H1 (cell line): Measurements from ENCODE around the gene TMEM232. TPM values are rescaled to one million over a fixed set of nuclear protein-coding genes. Genes with fewer than 3 reads are reported as not detected.

ENCODE experiments used
- CTCF ChIA-PET: fragments of 300-600 bp; sonication (Branson Sonifier 250); formaldehyde crosslinking; loops from one replicate; lab custom pipeline; 2021; ENCODE audit not compliant: partially characterized antibody; lab: Charles Lee
- POLR2A ChIA-PET: fragments of 300-600 bp; sonication (Branson Sonifier 250); formaldehyde crosslinking; loops from one replicate; lab custom pipeline; 2021; ENCODE audit warnings: inconsistent platforms; ENCODE audit not compliant: partially characterized antibody; lab: Charles Lee
- DNase-seq, 2 experiments: peaks; one replicate each; pipeline versions ENCODE4 v3.0.0 to v3.0.0-alpha.2; 2010 to 2022; ENCODE audit warnings: low spot score in 2 of 2, low read depth in 1 of 2, mixed read lengths in 1 of 2
- FAIRE-seq: peaks from 2 replicates; lab custom pipeline; 2011; peaks lifted over from hg19 to GRCh38; lab: Jason Lieb, UNC
- H2AFZ ChIP-seq: 2 replicates; pipeline ENCODE4 v1.8.1; 2012; ENCODE audit warnings: low read length, inconsistent platforms
- H2AK5ac ChIP-seq: 2 replicates; pipeline ENCODE4 v1.6.1; 2013; ENCODE audit warnings: low read depth, low read length
- H2BK120ac ChIP-seq: replicated peaks from 2 replicates; pipeline ENCODE3; 2013; ENCODE audit warnings: low read depth, low read length, inconsistent platforms
- H2BK12ac ChIP-seq: 2 replicates; pipeline ENCODE4 v1.6.1; 2013; ENCODE audit warnings: low read depth, low read length
- H2BK15ac ChIP-seq: 2 replicates; pipeline ENCODE4 v1.6.1; 2013; ENCODE audit warnings: low read length
- H2BK20ac ChIP-seq: 2 replicates; pipeline ENCODE4 v1.6.1; 2013; ENCODE audit warnings: low read length
- H2BK5ac ChIP-seq: 2 replicates; pipeline ENCODE4 v1.6.1; 2013; ENCODE audit warnings: low read depth, low read length
- H3K14ac ChIP-seq: 2 replicates; pipeline ENCODE4 v1.6.1; 2013; ENCODE audit warnings: inconsistent platforms; ENCODE audit not compliant: insufficient read length
- H3K18ac ChIP-seq: 2 replicates; pipeline ENCODE4 v1.6.1; 2013; ENCODE audit warnings: low read length; ENCODE audit errors: extremely low read depth
- H3K23ac ChIP-seq: 2 replicates; pipeline ENCODE4 v1.6.1; 2013; ENCODE audit warnings: inconsistent platforms; ENCODE audit not compliant: insufficient read length
- H3K23me2 ChIP-seq: 2 replicates; pipeline ENCODE4 v1.6.1; 2013; ENCODE audit warnings: low read depth, low read length
- H3K27ac ChIP-seq: 2 replicates; pipeline ENCODE4 v1.6.1; 2011; ENCODE audit warnings: low read depth, low read length, inconsistent platforms
- H3K27me3 ChIP-seq, 4 experiments: replicated peaks in 1 of 4; 1 replicate in 1 of 4; 2 replicates in 3 of 4; pipeline versions ENCODE4 v1.6.1 to v1.8.1; 2011 to 2013; ENCODE audit warnings: low read length in 3 of 4, mild to moderate bottlenecking in 3 of 4, inconsistent platforms in 2 of 4, mixed read lengths in 2 of 4, moderate library complexity in 1 of 4; ENCODE audit not compliant: control insufficient read depth in 3 of 4, insufficient read depth in 3 of 4; ENCODE audit errors: extremely low read depth in 1 of 4
- H3K36me3 ChIP-seq, 4 experiments: 2 replicates each; pipeline versions ENCODE4 v1.6.1 to v1.8.1; 2011 to 2013; ENCODE audit warnings: mild to moderate bottlenecking in 4 of 4, low read length in 3 of 4, moderate library complexity in 2 of 4, control low read depth in 1 of 4, inconsistent platforms in 1 of 4; ENCODE audit not compliant: insufficient read depth in 4 of 4, control insufficient read depth in 2 of 4
- H3K4ac ChIP-seq: replicated peaks from 2 replicates; pipeline ENCODE3; 2013; ENCODE audit warnings: low read length, low read depth, mixed read lengths, inconsistent platforms; ENCODE audit not compliant: insufficient read length
- H3K4me1 ChIP-seq, 4 experiments: replicated peaks in 1 of 4; 1 replicate in 1 of 4; 2 replicates in 3 of 4; pipeline versions ENCODE4 v1.6.1 to v1.8.1; 2011 to 2013; ENCODE audit warnings: low read length in 3 of 4, inconsistent platforms in 2 of 4, mixed read lengths in 1 of 4; ENCODE audit not compliant: insufficient read depth in 4 of 4, control insufficient read depth in 3 of 4
- H3K4me2 ChIP-seq, 2 experiments: 2 replicates each; pipeline versions ENCODE4 v1.6.1 to v1.8.1; 2011 to 2013; ENCODE audit warnings: low read depth in 2 of 2, low read length in 2 of 2, control low read depth in 1 of 2, inconsistent platforms in 1 of 2, mild to moderate bottlenecking in 1 of 2; ENCODE audit not compliant: insufficient read depth in 1 of 2
- H3K4me3 ChIP-seq, 4 experiments: fragments of 200-600, 300-600 bp in 1 of 4; sonication (generic), shearing (Covaris generic), sonication (Bioruptor Twin) in 1 of 4; 2 replicates each; pipeline versions ENCODE4 v1.5.1 to v1.8.1; 2011 to 2016; ENCODE audit warnings: low read length in 4 of 4, low read depth in 3 of 4, control low read depth in 2 of 4, inconsistent platforms in 2 of 4, mild to moderate bottlenecking in 2 of 4, mixed read lengths in 1 of 4, moderate library complexity in 1 of 4; ENCODE audit not compliant: insufficient read depth in 2 of 4; ENCODE audit errors: extremely low read depth in 1 of 4
- H3K56ac ChIP-seq: replicated peaks from 2 replicates; pipeline ENCODE3; 2013; ENCODE audit warnings: low read depth, mild to moderate bottlenecking, mixed read lengths, low read length, inconsistent platforms; ENCODE audit not compliant: insufficient read length
- H3K79me1 ChIP-seq: 2 replicates; pipeline ENCODE4 v1.6.1; 2013; ENCODE audit warnings: low read depth, low read length, control low read depth
- H3K79me2 ChIP-seq, 2 experiments: 2 replicates each; pipeline versions ENCODE4 v1.6.1 to v1.8.1; 2012 to 2013; ENCODE audit warnings: low read length in 2 of 2, mild to moderate bottlenecking in 2 of 2, inconsistent platforms in 1 of 2; ENCODE audit not compliant: insufficient read depth in 2 of 2, control insufficient read depth in 1 of 2
- H3K9ac ChIP-seq, 4 experiments: replicated peaks in 1 of 4; 1 replicate in 1 of 4; 2 replicates in 3 of 4; pipeline versions ENCODE4 v1.6.1 to v1.8.1; 2011 to 2013; ENCODE audit warnings: low read depth in 3 of 4, low read length in 3 of 4, control low read depth in 2 of 4, mild to moderate bottlenecking in 2 of 4, moderate library complexity in 2 of 4, inconsistent platforms in 1 of 4; ENCODE audit errors: extremely low read depth in 1 of 4
- H3K9me3 ChIP-seq, 2 experiments: 2 replicates each; pipeline versions ENCODE4 v1.6.1 to v1.8.1; 2012 to 2013; ENCODE audit warnings: mild to moderate bottlenecking in 2 of 2, moderate library complexity in 2 of 2, control low read depth in 1 of 2, inconsistent platforms in 1 of 2, low read depth in 1 of 2, low read length in 1 of 2, mixed read lengths in 1 of 2; ENCODE audit not compliant: insufficient read depth in 2 of 2
- H4K20me1 ChIP-seq, 2 experiments: replicated peaks in 1 of 2; 2 replicates each; pipeline versions ENCODE3 to v1.8.1; 2011 to 2013; ENCODE audit warnings: inconsistent platforms in 2 of 2, low read length in 2 of 2, mild to moderate bottlenecking in 1 of 2; ENCODE audit not compliant: insufficient read depth in 2 of 2, control insufficient read depth in 1 of 2
- H4K5ac ChIP-seq: 2 replicates; pipeline ENCODE4 v1.6.1; 2013; ENCODE audit warnings: low read length, low read depth, mixed read lengths, inconsistent platforms; ENCODE audit not compliant: insufficient read length
- H4K8ac ChIP-seq: 2 replicates; pipeline ENCODE4 v1.8.0; 2013; ENCODE audit warnings: mild to moderate bottlenecking, moderate library complexity, low read length, inconsistent platforms; ENCODE audit not compliant: insufficient read depth; ENCODE audit errors: extremely low read depth
- H4K91ac ChIP-seq: replicated peaks from 2 replicates; pipeline ENCODE3; 2013; ENCODE audit warnings: low read length, mixed read lengths, inconsistent platforms; ENCODE audit not compliant: insufficient read length
- ASH2L ChIP-seq: fragments of 200-600, 300-600 bp; sonication (generic); IDR thresholded peaks from one replicate; pipeline ENCODE4 v1.7.1; 2017; ENCODE audit warnings: low read length
- EGR1 ChIP-seq: IDR thresholded peaks from 2 replicates; pipeline ENCODE4 v1.6.1; 2011; ENCODE audit warnings: low read depth, low read length, borderline replicate concordance
- FOSL1 ChIP-seq: IDR thresholded peaks from 2 replicates; pipeline ENCODE4 v1.6.1; 2011; ENCODE audit warnings: mild to moderate bottlenecking, low read depth, low read length, moderate library complexity; ENCODE audit not compliant: insufficient read depth
- GABPA ChIP-seq: IDR thresholded peaks from 2 replicates; pipeline ENCODE4 v1.6.1; 2011; ENCODE audit warnings: mild to moderate bottlenecking, low read length, moderate library complexity, borderline replicate concordance; ENCODE audit not compliant: insufficient read depth
- POLR2A ChIP-seq, 2 experiments: IDR thresholded peaks; 1 replicate in 1 of 2; 2 replicates in 1 of 2; pipeline ENCODE4 v1.6.1; 2011; ENCODE audit warnings: low read depth in 2 of 2, low read length in 2 of 2, mild to moderate bottlenecking in 2 of 2; ENCODE audit errors: control extremely low read depth in 1 of 2
- RBBP5 ChIP-seq: IDR thresholded peaks from 2 replicates; pipeline ENCODE4 v1.7.1; 2012; ENCODE audit warnings: low read depth, mild to moderate bottlenecking, inconsistent platforms, low read length, moderate library complexity, borderline replicate concordance
- SAP30 ChIP-seq: fragments of 300-600 bp; sonication (generic); IDR thresholded peaks from 2 replicates; pipeline ENCODE4 v1.7.1; 2012; ENCODE audit warnings: low read length, moderate library complexity, mild to moderate bottlenecking, inconsistent platforms; ENCODE audit not compliant: insufficient read depth, insufficient replicate concordance
- SP2 ChIP-seq: IDR thresholded peaks from 2 replicates; pipeline ENCODE4 v1.6.1; 2012; ENCODE audit warnings: mild to moderate bottlenecking, low read length, inconsistent platforms
- WGBS, 2 experiments: shearing (Covaris generic) in 1 of 2; methylation state at CpG; one replicate each; pipeline versions ENCODE4 v1.1.6 to v1.1.7; 2013 to 2015; ENCODE audit warnings: low lambda C conversion rate in 2 of 2, mixed read lengths in 2 of 2, inconsistent platforms in 1 of 2, low coverage in 1 of 2, missing lambda C conversion rate in 1 of 2; ENCODE audit not compliant: insufficient replicate concordance in 2 of 2, insufficient coverage in 1 of 2, insufficient read length in 1 of 2; ENCODE audit errors: extremely low coverage in 1 of 2, missing lambda C conversion rate in 1 of 2; 5-methylcytosine and 5-hydroxymethylcytosine counted together
- polyA plus RNA-seq, 7 experiments: library from polyadenylated mRNA; depleted of rRNA in 3 of 7; stranded (reverse) in 5 of 7; unstranded in 2 of 7; fragments of >200 nt in 5 of 7; fragments of 200-250 nt in 2 of 7; gene quantifications; 1 replicate in 5 of 7; 2 replicates in 1 of 7; 4 replicates in 1 of 7; pipeline versions ENCODE4 v1.2.1 to v1.2.3, GENCODE V29; 2011 to 2013; ENCODE audit warnings: missing spikeins in 2 of 7, mixed read lengths in 2 of 7
- total RNA-seq: library from RNA; stranded (reverse); fragmentation: NEBNext Ultra II Directional; extraction: Animal tissue kit (Norgen Biotek cat#: 25700); gene quantifications from 2 replicates; pipeline ENCODE4 v1.2.1, GENCODE V29; 2021
- TF ChIP-seq, protein P1 (sequence below), 3 experiments: IDR thresholded peaks; 1 replicate in 2 of 3; 2 replicates in 1 of 3; pipeline versions ENCODE4 v1.5.1 to v1.6.1; 2011; ENCODE audit warnings: low read length in 3 of 3, mild to moderate bottlenecking in 3 of 3, inconsistent platforms in 2 of 3, low read depth in 1 of 3, moderate library complexity in 1 of 3; ENCODE audit not compliant: insufficient read depth in 1 of 3; ENCODE audit errors: control extremely low read depth in 1 of 3
- TF ChIP-seq, protein P2 (sequence below): IDR thresholded peaks from 2 replicates; pipeline ENCODE4 v1.6.1; 2011; ENCODE audit warnings: low read length, improper control_type of control experiment

The TMEM232 gene
- total and polyA plus RNA-seq, 2 of the 8 experiments (the other 6 are each of a cell fraction or from before 2014, with no cell fraction given) = 0.38 to 1.3 TPM

DNA sequence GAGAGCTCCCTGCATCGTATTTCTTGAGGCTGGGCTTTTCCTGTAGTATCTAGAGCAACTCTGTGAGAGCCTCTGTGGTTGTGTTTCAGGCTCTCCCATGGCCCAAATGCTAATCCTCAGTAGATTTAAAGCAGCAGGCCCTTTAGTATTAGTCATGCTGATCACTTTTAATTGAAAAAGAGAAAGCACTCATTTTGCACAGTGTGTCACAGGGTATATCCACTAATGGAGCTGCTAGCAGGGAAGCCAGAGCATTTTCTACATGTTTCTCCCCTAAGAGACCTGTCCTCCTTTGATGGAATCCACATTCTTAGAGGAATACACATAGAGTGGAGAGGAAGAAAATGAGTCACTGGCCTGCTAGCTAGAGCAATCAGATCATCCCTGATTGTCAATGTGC is 348.5 kb downstream of the TMEM232 start:
- H3K27ac ChIP-seq = no peak overlapping the region
- TF ChIP-seq GABPA (no peak), ASH2L (no peak), POLR2A (IDR thresholded peaks at IDR 0.05; ENCODE audit: control extremely low read depth in 1 of 2, low read depth in 2 of 2, low read length in 2 of 2) (no peak), SP2 (no peak), FOSL1 (no peak), RBBP5 (no peak), EGR1 (no peak), SAP30 (no peak)
- TF ChIP-seq, protein P1, sequence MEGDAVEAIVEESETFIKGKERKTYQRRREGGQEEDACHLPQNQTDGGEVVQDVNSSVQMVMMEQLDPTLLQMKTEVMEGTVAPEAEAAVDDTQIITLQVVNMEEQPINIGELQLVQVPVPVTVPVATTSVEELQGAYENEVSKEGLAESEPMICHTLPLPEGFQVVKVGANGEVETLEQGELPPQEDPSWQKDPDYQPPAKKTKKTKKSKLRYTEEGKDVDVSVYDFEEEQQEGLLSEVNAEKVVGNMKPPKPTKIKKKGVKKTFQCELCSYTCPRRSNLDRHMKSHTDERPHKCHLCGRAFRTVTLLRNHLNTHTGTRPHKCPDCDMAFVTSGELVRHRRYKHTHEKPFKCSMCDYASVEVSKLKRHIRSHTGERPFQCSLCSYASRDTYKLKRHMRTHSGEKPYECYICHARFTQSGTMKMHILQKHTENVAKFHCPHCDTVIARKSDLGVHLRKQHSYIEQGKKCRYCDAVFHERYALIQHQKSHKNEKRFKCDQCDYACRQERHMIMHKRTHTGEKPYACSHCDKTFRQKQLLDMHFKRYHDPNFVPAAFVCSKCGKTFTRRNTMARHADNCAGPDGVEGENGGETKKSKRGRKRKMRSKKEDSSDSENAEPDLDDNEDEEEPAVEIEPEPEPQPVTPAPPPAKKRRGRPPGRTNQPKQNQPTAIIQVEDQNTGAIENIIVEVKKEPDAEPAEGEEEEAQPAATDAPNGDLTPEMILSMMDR (IDR thresholded peaks at IDR 0.05; ENCODE audit: control extremely low read depth in 1 of 3, insufficient read depth in 1 of 3, low read depth in 1 of 3, low read length in 3 of 3) = no peak
- TF ChIP-seq, protein P2, sequence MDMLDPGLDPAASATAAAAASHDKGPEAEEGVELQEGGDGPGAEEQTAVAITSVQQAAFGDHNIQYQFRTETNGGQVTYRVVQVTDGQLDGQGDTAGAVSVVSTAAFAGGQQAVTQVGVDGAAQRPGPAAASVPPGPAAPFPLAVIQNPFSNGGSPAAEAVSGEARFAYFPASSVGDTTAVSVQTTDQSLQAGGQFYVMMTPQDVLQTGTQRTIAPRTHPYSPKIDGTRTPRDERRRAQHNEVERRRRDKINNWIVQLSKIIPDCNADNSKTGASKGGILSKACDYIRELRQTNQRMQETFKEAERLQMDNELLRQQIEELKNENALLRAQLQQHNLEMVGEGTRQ = no peak
- TF ChIP-seq, all 59 proteins: peak for 0

More for the DNA sequence above, 348.5 kb downstream of the TMEM232 start:
- Histone ChIP-seq H2AK5ac (no peak overlapping the region), H3K4me1 (no peaks in the 10 kb centered on the region), H2BK20ac (no peak overlapping the region), H3K36me3 (no peaks in the 10 kb centered on the region), H3K9ac (no peak overlapping the region), H3K4me3 (no peak overlapping the region), H3K79me2 (no peaks in the 10 kb centered on the region), H3K4ac (no peak overlapping the region), H3K4me2 (no peak overlapping the region), H4K91ac (no peak overlapping the region), H4K20me1 (no peaks in the 10 kb centered on the region), H3K23ac (no peak overlapping the region), H3K14ac (no peak overlapping the region), H3K18ac (no peak overlapping the region), H4K5ac (no peak overlapping the region), H2BK12ac (no peak overlapping the region), H3K79me1 (no peaks in the 10 kb centered on the region), H2BK120ac (no peak overlapping the region), H2AFZ (no peak overlapping the region), H3K56ac (no peak overlapping the region), H3K9me3 (no peaks in the 10 kb centered on the region), H2BK15ac (no peak overlapping the region), H3K23me2 (no peaks in the 10 kb centered on the region), H4K8ac (no peak overlapping the region), H3K27me3 (peaks cover 0 to 1% (median 0%) of the 10 kb centered on the region in 4 experiments; a peak in 1 of 7 replicates), H2BK5ac (no peak overlapping the region)
- ChIA-PET CTCF (interaction anchor here (0.6 to 1.1 kb wide), 4 partner anchors 10 to 484 kb away, joined by 3 read pairs; no protein-coding TSS in a partner anchor), POLR2A (no interaction called here)
- WGBS, 2 experiments = 74% methylated on average over 1 of the region's 1 CpG; no CpG with 5 or more reads in 1 of the 2 experiments
- FAIRE-seq (no peak), DNase-seq (no peak)
